ENCODE results near the gene PRKAR1B.
A peak's percentile ranks its signal among the peaks of the same experiment; 100 is the strongest.

Gene PRKAR1B

GRCh38 chr7:721619-722248, 5.3 kb downstream of the PRKAR1B start:
- DNase-seq (ENCODE audit: low read depth, low spot score) = no peak

GRCh38 chr7:716636-717035, 10.4 kb downstream of the PRKAR1B start:
- no peak for DNase-seq (ENCODE audit: low read depth, low spot score)

GRCh38 chr7:716222-716621, 10.9 kb downstream of the PRKAR1B start:
- peak; percentile 52 for DNase-seq (ENCODE audit: low read depth, low spot score)

- DNase-seq (ENCODE audit: low read depth, low spot score) = no peak
These were observed 12.8 kb downstream of the PRKAR1B start for GRCh38 chr7:714251-714671.

- no peak for DNase-seq (ENCODE audit: low read depth, low spot score)
These were observed 13.4 kb downstream of the PRKAR1B start for GRCh38 chr7:713488-714230.

GRCh38 chr7:713139-713457, 14.0 kb downstream of the PRKAR1B start:
- no peak for DNase-seq (ENCODE audit: low read depth, low spot score)

- peak; percentile 38 for DNase-seq (ENCODE audit: low read depth, low spot score)
These were observed 14.5 kb downstream of the PRKAR1B start for GRCh38 chr7:712381-713138.

- peak; percentile 21 for DNase-seq (ENCODE audit: low read depth, low spot score)
These were observed 15.1 kb downstream of the PRKAR1B start for GRCh38 chr7:711922-712380.

GRCh38 chr7:711093-711921, 15.8 kb downstream of the PRKAR1B start:
- no peak for DNase-seq (ENCODE audit: low read depth, low spot score)

- DNase-seq (ENCODE audit: low read depth, low spot score) = no peak
These were observed 16.9 kb downstream of the PRKAR1B start for GRCh38 chr7:710161-710560.

- no peak for DNase-seq (ENCODE audit: low read depth, low spot score)
These were observed 19.6 kb downstream of the PRKAR1B start for GRCh38 chr7:707296-708000.

GRCh38 chr7:706721-707120, 20.4 kb downstream of the PRKAR1B start:
- no peak for DNase-seq (ENCODE audit: low read depth, low spot score)

GRCh38 chr7:703049-703448, 24.0 kb downstream of the PRKAR1B start:
- DNase-seq (ENCODE audit: low read depth, low spot score) = no peak

GRCh38 chr7:701086-701671, 25.9 kb downstream of the PRKAR1B start:
- DNase-seq (ENCODE audit: low read depth, low spot score) = no peak

GRCh38 chr7:699476-700170, 27.5 kb downstream of the PRKAR1B start:
- DNase-seq (ENCODE audit: low read depth, low spot score) = no peak

GRCh38 chr7:698515-699475, 28.3 kb downstream of the PRKAR1B start:
- no peak for DNase-seq (ENCODE audit: low read depth, low spot score)

GRCh38 chr7:696812-697551, 30.1 kb downstream of the PRKAR1B start:
- DNase-seq (ENCODE audit: low read depth, low spot score) = no peak

GRCh38 chr7:696426-696811, 30.7 kb downstream of the PRKAR1B start:
- DNase-seq (ENCODE audit: low read depth, low spot score) = no peak
